ENCODE results near the gene CELF2.

CELF2 gene

GRCh38 chr10:11141571-11142091, 124.0 kb downstream of the CELF2 start (continued):
- TF ChIP-seq PATZ1 (tag by site-specific recombination; IDR thresholded peaks at IDR 0.05) = no peak
- TF ChIP-seq ZSCAN18 (tag by site-specific recombination; IDR thresholded peaks at IDR 0.05) = no peak
- TF ChIP-seq ZNF777 (tag by site-specific recombination; IDR thresholded peaks at IDR 0.05; ENCODE audit: borderline replicate concordance) = no peak
- TF ChIP-seq SCRT1 (tag by site-specific recombination; IDR thresholded peaks at IDR 0.05; ENCODE audit: borderline replicate concordance) = no peak
- no peak for TF ChIP-seq ZNF621 (tag by site-specific recombination; IDR thresholded peaks at IDR 0.05)
- TF ChIP-seq YY2 (tag by site-specific recombination; IDR thresholded peaks at IDR 0.05) = no peak
- 0 out of 2 replicates have a peak, but pooled peaks have one; percentile 49 for TF ChIP-seq GLI2 (tag by site-specific recombination; IDR thresholded peaks at IDR 0.05; ENCODE audit: borderline replicate concordance, low read depth)
- no peak for TF ChIP-seq ZNF214 (tag by site-specific recombination; IDR thresholded peaks at IDR 0.05; ENCODE audit: borderline replicate concordance)
- TF ChIP-seq PBX3 (CRISPR knock-in tag; IDR thresholded peaks at IDR 0.05) = no peak
- TF ChIP-seq ATF2 (tag by site-specific recombination; IDR thresholded peaks at IDR 0.05; ENCODE audit: low read depth) = peak; percentile 35; the same call in 1 of the 2 replicates
- no peak for TF ChIP-seq ZNF596 (tag by site-specific recombination; IDR thresholded peaks at IDR 0.05)
- TF ChIP-seq ZNF169 (tag by site-specific recombination; IDR thresholded peaks at IDR 0.05) = no peak
- TF ChIP-seq ZSCAN23 (tag by site-specific recombination; IDR thresholded peaks at IDR 0.05) = no peak
- TF ChIP-seq ZNF548 (tag by site-specific recombination; IDR thresholded peaks at IDR 0.05) = no peak
- no peak for TF ChIP-seq ZNF19 (tag by site-specific recombination; IDR thresholded peaks at IDR 0.05; ENCODE audit: low read depth)
- no peak for TF ChIP-seq GLIS2 (tag by site-specific recombination; IDR thresholded peaks at IDR 0.05)
- no peak for TF ChIP-seq PRDM2 (tag by site-specific recombination; IDR thresholded peaks at IDR 0.05; ENCODE audit: borderline replicate concordance)
- no peak for TF ChIP-seq ZSCAN16 (tag by site-specific recombination; IDR thresholded peaks at IDR 0.05)
- TF ChIP-seq BCL11A (tag by site-specific recombination; IDR thresholded peaks at IDR 0.05; ENCODE audit: low read depth) = no peak
- no peak for TF ChIP-seq ZNF645 (tag by site-specific recombination; IDR thresholded peaks at IDR 0.05)
- no peak for TF ChIP-seq ZNF341 (tag by site-specific recombination; IDR thresholded peaks at IDR 0.05; ENCODE audit: low read depth)
- peak; percentile 94 for TF ChIP-seq ZNF843 (tag by site-specific recombination; IDR thresholded peaks at IDR 0.05)
- no peak for TF ChIP-seq ZNF174 (tag by site-specific recombination; IDR thresholded peaks at IDR 0.05)
- TF ChIP-seq INSM2 (tag by site-specific recombination; IDR thresholded peaks at IDR 0.05) = no peak
- TF ChIP-seq ZNF747 (tag by site-specific recombination; IDR thresholded peaks at IDR 0.05) = no peak
- no peak for TF ChIP-seq ZNF544 (tag by site-specific recombination; IDR thresholded peaks at IDR 0.05)
